ENCODE results near the gene ARHGAP40. TPM values are rescaled to one million over a fixed set of nuclear protein-coding genes. Genes with fewer than 3 reads are reported as not detected.
A peak's percentile ranks its signal among the peaks of the same experiment; 100 is the strongest.

ARHGAP40 gene
- total and polyA plus RNA-seq, 2 experiments from 2014 or later, result not detected

DNA sequence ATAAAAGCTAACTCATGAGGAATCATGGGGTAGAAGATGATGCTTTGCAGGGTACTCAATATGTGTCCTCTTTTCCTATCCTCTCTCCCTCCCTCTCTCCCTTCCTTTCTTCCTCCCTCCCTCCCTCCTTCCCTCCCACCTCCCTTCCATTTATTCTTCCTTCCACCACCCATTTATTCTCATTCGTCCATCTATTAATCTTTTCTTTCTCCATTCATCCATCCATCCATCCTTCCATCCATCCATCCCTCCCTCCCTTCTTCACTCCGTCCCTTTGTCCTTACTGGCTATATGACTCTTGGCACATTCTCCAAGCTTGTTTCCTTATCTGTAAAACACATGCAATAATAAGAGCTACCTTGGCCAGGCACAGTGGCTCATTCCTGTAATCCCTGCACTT, 40.9 kb downstream of the ARHGAP40 start:
- Histone ChIP-seq H3K4me1 (ENCODE audit: insufficient read depth) (no peaks in the 10 kb centered on the region), H3K36me3 (ENCODE audit: low read depth) (no peaks in the 10 kb centered on the region), H3K27me3 (replicated peaks; ENCODE audit: insufficient read depth) (peaks cover 51% of the 10 kb centered on the region), H3F3A (ENCODE audit: insufficient read depth) (no peaks in the 10 kb centered on the region), H3K4me2 (ENCODE audit: unreplicated experiment) (no peak overlapping the region), H2AFZ (no peak overlapping the region), H3K27ac (no peak overlapping the region), H3K79me2 (ENCODE audit: insufficient read depth) (no peaks in the 10 kb centered on the region), H3K4me3 (no peak overlapping the region), H3K9me2 (ENCODE audit: insufficient read depth) (no peaks in the 10 kb centered on the region), H3K9ac (no peak overlapping the region), H4K20me1 (ENCODE audit: insufficient read depth) (no peaks in the 10 kb centered on the region), H3K9me3 (ENCODE audit: low read depth) (no peaks in the 10 kb centered on the region)
- no peak for TF ChIP-seq EZH2 (IDR thresholded peaks at IDR 0.05; ENCODE audit: insufficient read depth, poor library complexity, severe bottlenecking)
- no peak for TF ChIP-seq EZH2phosphoT487 (IDR thresholded peaks at IDR 0.05; ENCODE audit: insufficient read depth, low read depth)
- DNase-seq, result no peak
- in situ Hi-C loops (cut with MboI), result loop anchor here (10.0 kb wide), 1 partner anchor 262 kb away; no protein-coding TSS in a partner anchor
- WGBS, 2 experiments (ENCODE audit: low coverage in 1 of 2, low lambda C conversion rate in 2 of 2, missing lambda C conversion rate in 2 of 2), result 32 to 35% methylated on average over 2 of the region's 2 CpGs

DNA sequence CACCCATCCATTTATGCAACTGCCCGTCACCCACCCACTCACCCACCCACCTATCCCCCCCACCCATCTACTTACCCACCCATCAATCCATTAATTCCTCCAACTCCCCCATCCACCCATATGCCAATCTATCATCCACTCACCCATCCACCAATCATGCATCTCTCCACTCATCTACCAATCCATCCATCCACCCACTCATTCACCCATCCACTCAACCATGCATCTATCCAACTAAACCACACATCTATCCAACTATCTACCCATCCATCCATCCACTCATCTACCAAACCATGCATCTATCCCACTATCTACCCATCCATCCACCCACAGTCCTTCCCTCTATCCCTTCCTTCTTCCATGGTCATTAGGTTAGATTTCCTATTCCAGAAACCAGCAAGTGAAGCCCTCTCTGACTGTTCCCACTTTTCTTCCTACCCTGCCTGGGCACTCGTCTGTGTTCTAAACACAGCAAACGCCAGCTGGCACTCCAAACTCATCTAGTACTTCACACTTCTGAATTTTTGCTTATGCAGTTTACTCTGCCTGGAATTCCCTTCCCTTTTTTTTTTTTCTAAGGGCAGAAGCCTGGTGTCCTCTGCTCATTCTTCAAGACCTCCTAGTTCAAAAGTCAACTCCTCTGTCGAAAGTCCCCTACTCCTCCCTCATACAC, 43.1 kb downstream of the ARHGAP40 start:
- Histone ChIP-seq H3K4me1 (ENCODE audit: insufficient read depth) (no peaks in the 10 kb centered on the region), H3K27me3 (replicated peaks; ENCODE audit: insufficient read depth) (peaks cover 60% of the 10 kb centered on the region), H2AFZ (no peak overlapping the region), H3K9ac (no peak overlapping the region), H4K20me1 (ENCODE audit: insufficient read depth) (no peaks in the 10 kb centered on the region), H3K36me3 (ENCODE audit: low read depth) (no peaks in the 10 kb centered on the region), H3K9me2 (ENCODE audit: insufficient read depth) (no peaks in the 10 kb centered on the region), H3K79me2 (ENCODE audit: insufficient read depth) (no peaks in the 10 kb centered on the region), H3K4me3 (no peak overlapping the region), H3F3A (ENCODE audit: insufficient read depth) (no peaks in the 10 kb centered on the region), H3K9me3 (ENCODE audit: low read depth) (no peaks in the 10 kb centered on the region), H3K4me2 (ENCODE audit: unreplicated experiment) (no peak overlapping the region), H3K27ac (no peak overlapping the region)
- in situ Hi-C loops (cut with MboI), result loop anchor here (10.0 kb wide), 1 partner anchor 260 kb away; no protein-coding TSS in a partner anchor
- no peak for DNase-seq
- WGBS, 2 experiments (ENCODE audit: low coverage in 1 of 2, low lambda C conversion rate in 2 of 2, missing lambda C conversion rate in 2 of 2), result 6 to 9% methylated on average over 3 to 4 of the region's 4 CpGs
- TF ChIP-seq EZH2 (IDR thresholded peaks at IDR 0.05; ENCODE audit: insufficient read depth, poor library complexity, severe bottlenecking) (no peak), EZH2phosphoT487 (IDR thresholded peaks at IDR 0.05; ENCODE audit: insufficient read depth, low read depth) (no peak)

DNA sequence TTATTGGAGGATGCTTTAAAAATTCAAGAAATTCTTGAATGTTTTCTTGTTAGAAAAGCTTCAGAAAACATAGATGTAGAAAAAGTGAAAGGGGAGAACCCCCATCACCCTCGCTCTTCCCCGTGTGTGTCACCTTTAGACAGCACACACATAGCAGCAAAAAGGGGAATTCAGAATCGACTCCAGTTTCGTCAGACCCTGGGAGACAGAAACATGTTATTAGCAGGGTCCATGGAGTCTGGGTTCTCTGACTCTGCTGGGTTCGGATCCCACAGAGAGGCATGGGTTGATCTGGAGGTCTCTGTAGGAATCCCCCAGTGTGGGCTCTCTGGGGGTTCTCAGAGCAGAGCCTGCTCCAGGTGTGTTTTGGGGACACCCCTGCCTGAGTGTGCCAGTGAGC, 43.7 kb downstream of the ARHGAP40 start:
- H3K27me3 ChIP-seq (replicated peaks; ENCODE audit: insufficient read depth), result peaks cover 57% of the 10 kb centered on the region
- in situ Hi-C loops (cut with MboI), result loop anchor here (10.0 kb wide), 1 partner anchor 259 kb away; no protein-coding TSS in a partner anchor
- no peak overlapping the region for H3K4me2 ChIP-seq (ENCODE audit: unreplicated experiment)

DNA sequence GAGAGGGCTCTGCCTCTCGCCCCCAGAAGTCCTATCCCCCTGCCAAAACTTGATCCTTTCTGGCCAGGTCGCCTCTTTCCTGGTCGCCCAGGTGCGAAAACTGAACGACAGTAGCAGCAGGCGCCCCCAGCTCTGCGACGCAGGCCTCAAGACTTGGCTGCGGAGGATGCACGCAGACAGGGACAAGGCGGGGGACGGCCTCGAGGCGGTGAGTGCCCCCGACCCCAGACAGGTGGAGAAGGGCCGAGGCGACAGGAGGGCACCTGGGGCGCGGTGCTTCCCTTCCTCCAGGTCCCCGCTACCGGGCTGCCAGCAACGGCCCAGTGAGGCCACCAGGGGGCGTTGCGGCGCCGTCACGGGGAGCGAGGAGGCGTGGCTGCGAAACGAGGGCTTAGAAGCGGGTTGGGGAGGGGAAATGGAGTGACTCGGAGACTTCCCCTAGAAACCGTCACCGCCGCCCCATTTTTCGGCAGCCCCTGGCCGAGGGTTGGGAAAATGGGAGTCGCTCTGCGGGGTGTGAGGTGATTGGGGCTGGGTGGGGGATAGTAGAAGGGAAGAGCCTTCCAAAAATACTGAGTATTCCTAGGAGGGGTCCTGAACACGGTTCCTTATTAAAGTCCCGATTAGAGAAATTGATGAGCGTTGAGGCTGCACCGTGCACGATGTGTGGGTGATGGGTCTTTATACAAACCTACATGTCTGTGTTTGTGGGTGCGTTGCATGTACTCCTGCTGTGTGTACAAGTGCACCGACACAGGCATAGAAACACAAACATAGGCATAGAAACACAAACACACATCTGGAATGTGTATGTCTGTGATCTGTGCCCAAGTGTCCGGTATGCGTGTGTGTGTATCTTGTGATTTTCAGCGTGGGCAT, 44.6 kb downstream of the ARHGAP40 start:
- no peaks in the 10 kb centered on the region for H3F3A ChIP-seq (ENCODE audit: insufficient read depth)
- no peaks in the 10 kb centered on the region for H3K4me1 ChIP-seq (ENCODE audit: insufficient read depth)
- no peak overlapping the region for H3K9ac ChIP-seq
- no peaks in the 10 kb centered on the region for H3K79me2 ChIP-seq (ENCODE audit: insufficient read depth)
- peak overlapping the region; percentile 68 for H3K4me2 ChIP-seq (ENCODE audit: unreplicated experiment)
- H3K4me3 ChIP-seq, result peak overlapping the region; percentile 54; the same call in 1 of the 2 replicates
- WGBS, 2 experiments (ENCODE audit: low coverage in 1 of 2, low lambda C conversion rate in 2 of 2, missing lambda C conversion rate in 2 of 2), result 1 to 3% methylated on average over 48 to 50 of the region's 50 CpGs
- peak; percentile 80 for DNase-seq
- no peaks in the 10 kb centered on the region for H3K9me3 ChIP-seq (ENCODE audit: low read depth)
- H3K36me3 ChIP-seq (ENCODE audit: low read depth), result no peaks in the 10 kb centered on the region
- TF ChIP-seq EZH2phosphoT487 (IDR thresholded peaks at IDR 0.05; ENCODE audit: insufficient read depth, low read depth) (no peak), EZH2 (IDR thresholded peaks at IDR 0.05; ENCODE audit: insufficient read depth, poor library complexity, severe bottlenecking) (no peak)
- in situ Hi-C loops (cut with MboI), result loop anchor here (10.0 kb wide), 1 partner anchor 259 kb away; no protein-coding TSS in a partner anchor
- H4K20me1 ChIP-seq (ENCODE audit: insufficient read depth), result no peaks in the 10 kb centered on the region
- H3K27ac ChIP-seq, result no peak overlapping the region
- peaks cover 57% of the 10 kb centered on the region for H3K27me3 ChIP-seq (replicated peaks; ENCODE audit: insufficient read depth)
- H2AFZ ChIP-seq, result peak overlapping the region; percentile 62
- H3K9me2 ChIP-seq (ENCODE audit: insufficient read depth), result no peaks in the 10 kb centered on the region

More for the DNA sequence above, 43.7 kb downstream of the ARHGAP40 start:
- Histone ChIP-seq H3K79me2 (ENCODE audit: insufficient read depth) (no peaks in the 10 kb centered on the region), H3F3A (ENCODE audit: insufficient read depth) (no peaks in the 10 kb centered on the region), H3K27ac (no peak overlapping the region), H2AFZ (no peak overlapping the region), H3K4me1 (ENCODE audit: insufficient read depth) (no peaks in the 10 kb centered on the region), H3K9ac (no peak overlapping the region), H3K36me3 (ENCODE audit: low read depth) (no peaks in the 10 kb centered on the region), H3K9me3 (ENCODE audit: low read depth) (no peaks in the 10 kb centered on the region), H4K20me1 (ENCODE audit: insufficient read depth) (no peaks in the 10 kb centered on the region), H3K4me3 (no peak overlapping the region), H3K9me2 (ENCODE audit: insufficient read depth) (no peaks in the 10 kb centered on the region)
- DNase-seq, result no peak
- WGBS, 2 experiments (ENCODE audit: low coverage in 1 of 2, low lambda C conversion rate in 2 of 2, missing lambda C conversion rate in 2 of 2), result 19 to 23% methylated on average over 5 of the region's 5 CpGs
- TF ChIP-seq EZH2phosphoT487 (IDR thresholded peaks at IDR 0.05; ENCODE audit: insufficient read depth, low read depth), result no peak
- TF ChIP-seq EZH2 (IDR thresholded peaks at IDR 0.05; ENCODE audit: insufficient read depth, poor library complexity, severe bottlenecking), result no peak

Measured in GM23248 (cell line).